Measurements from ENCODE around the gene NALCN. TPM values are rescaled to one million over a fixed set of nuclear protein-coding genes. Genes with fewer than 3 reads are reported as not detected.
"Not testable (repeated sequence)": the region's sequence is repeated elsewhere in the genome, so short reads cannot be mapped to it uniquely, and the experiment has no call there.

The NALCN gene
- total RNA-seq, 2 donors from 2014 or later: 0.11 TPM; not detected in 1

- no peak overlapping the region for H3K9ac ChIP-seq (ENCODE audit: extremely low read depth, low read length, poor library complexity, severe bottlenecking)
- Mint-ChIP-seq H3K4me1 (no peaks in the 10 kb centered on the region), H3K9me3 (no peaks in the 10 kb centered on the region), H3K36me3 (ENCODE audit: low read depth) (no peaks in the 10 kb centered on the region), H3K4me3 (no peak overlapping the region), H3K27ac (no peak overlapping the region), H3K27me3 (ENCODE audit: insufficient read depth) (no peaks in the 10 kb centered on the region)
- no peaks in the 10 kb centered on the region for H3K36me3 ChIP-seq (ENCODE audit: control insufficient read depth, insufficient read depth, low read length)
- no peaks in the 10 kb centered on the region for H3K9me3 ChIP-seq (ENCODE audit: control insufficient read depth, low read length)
- no peaks in the 10 kb centered on the region for H3K27me3 ChIP-seq (ENCODE audit: control insufficient read depth, insufficient read depth, low read length, poor library complexity, severe bottlenecking)
- peak overlapping the region; percentile 58 for H3K27ac ChIP-seq (ENCODE audit: low read depth, low read length)
- 86 to 100% methylated on average over 1 to 3 of the region's 3 CpGs for WGBS, 2 experiments (ENCODE audit: insufficient coverage in 1 of 2, insufficient read length in 1 of 2)
- H3K4me3 ChIP-seq (ENCODE audit: low read length): no peak overlapping the region
- DNase-seq: no peak
- TF ChIP-seq, protein P1, sequence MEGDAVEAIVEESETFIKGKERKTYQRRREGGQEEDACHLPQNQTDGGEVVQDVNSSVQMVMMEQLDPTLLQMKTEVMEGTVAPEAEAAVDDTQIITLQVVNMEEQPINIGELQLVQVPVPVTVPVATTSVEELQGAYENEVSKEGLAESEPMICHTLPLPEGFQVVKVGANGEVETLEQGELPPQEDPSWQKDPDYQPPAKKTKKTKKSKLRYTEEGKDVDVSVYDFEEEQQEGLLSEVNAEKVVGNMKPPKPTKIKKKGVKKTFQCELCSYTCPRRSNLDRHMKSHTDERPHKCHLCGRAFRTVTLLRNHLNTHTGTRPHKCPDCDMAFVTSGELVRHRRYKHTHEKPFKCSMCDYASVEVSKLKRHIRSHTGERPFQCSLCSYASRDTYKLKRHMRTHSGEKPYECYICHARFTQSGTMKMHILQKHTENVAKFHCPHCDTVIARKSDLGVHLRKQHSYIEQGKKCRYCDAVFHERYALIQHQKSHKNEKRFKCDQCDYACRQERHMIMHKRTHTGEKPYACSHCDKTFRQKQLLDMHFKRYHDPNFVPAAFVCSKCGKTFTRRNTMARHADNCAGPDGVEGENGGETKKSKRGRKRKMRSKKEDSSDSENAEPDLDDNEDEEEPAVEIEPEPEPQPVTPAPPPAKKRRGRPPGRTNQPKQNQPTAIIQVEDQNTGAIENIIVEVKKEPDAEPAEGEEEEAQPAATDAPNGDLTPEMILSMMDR (conservative IDR thresholded peaks at IDR 0.05): no peak
- no peaks in the 10 kb centered on the region for H3K4me1 ChIP-seq (ENCODE audit: control insufficient read depth, insufficient read depth, low read length)
These were observed 90.9 kb downstream of the NALCN start for GRCh38 chr13:101325423-101325822.

DNA sequence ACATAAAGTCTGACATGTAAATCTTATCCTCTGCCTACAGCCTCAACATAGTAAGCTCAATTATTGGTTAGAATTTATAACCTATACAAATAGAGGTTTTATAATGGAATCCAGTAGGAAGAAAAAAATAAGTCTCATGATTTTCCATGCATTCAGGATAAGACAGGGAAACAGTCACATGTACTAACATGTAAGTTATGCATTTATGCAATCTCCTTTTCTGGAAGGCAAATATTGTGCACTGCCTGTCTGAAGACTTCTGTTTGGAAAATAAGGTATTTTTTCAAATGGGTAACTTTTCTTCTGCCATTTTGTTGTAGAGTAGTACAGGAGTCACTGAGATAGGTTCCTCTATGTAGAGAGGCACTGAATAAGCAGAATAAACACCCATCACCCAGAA, 92.7 kb downstream of the NALCN start:
- Mint-ChIP-seq H3K4me3 (no peak overlapping the region), H3K9me3 (no peaks in the 10 kb centered on the region), H3K4me1 (no peaks in the 10 kb centered on the region), H3K27me3 (ENCODE audit: insufficient read depth) (no peaks in the 10 kb centered on the region), H3K27ac (no peak overlapping the region), H3K36me3 (ENCODE audit: low read depth) (no peaks in the 10 kb centered on the region)
- H3K4me1 ChIP-seq (ENCODE audit: control insufficient read depth, insufficient read depth, low read length): no peaks in the 10 kb centered on the region
- TF ChIP-seq, protein P1 (conservative IDR thresholded peaks at IDR 0.05): no peak
- H3K4me3 ChIP-seq (ENCODE audit: low read length): no peak overlapping the region
- no peak for DNase-seq
- no peaks in the 10 kb centered on the region for H3K36me3 ChIP-seq (ENCODE audit: control insufficient read depth, insufficient read depth, low read length)
- no peaks in the 10 kb centered on the region for H3K27me3 ChIP-seq (ENCODE audit: control insufficient read depth, insufficient read depth, low read length, poor library complexity, severe bottlenecking)
- H3K9ac ChIP-seq (ENCODE audit: extremely low read depth, low read length, poor library complexity, severe bottlenecking): no peak overlapping the region
- no peak overlapping the region for H3K27ac ChIP-seq (ENCODE audit: low read depth, low read length)
- H3K9me3 ChIP-seq (ENCODE audit: control insufficient read depth, low read length): no peaks in the 10 kb centered on the region

GRCh38 chr13:101317986-101318523, 98.3 kb downstream of the NALCN start:
- Histone ChIP-seq H3K36me3 (ENCODE audit: control insufficient read depth, insufficient read depth, low read length) (no peaks in the 10 kb centered on the region), H3K9ac (ENCODE audit: extremely low read depth, low read length, poor library complexity, severe bottlenecking) (no peak overlapping the region), H3K27me3 (ENCODE audit: control insufficient read depth, insufficient read depth, low read length, poor library complexity, severe bottlenecking) (no peaks in the 10 kb centered on the region), H3K27ac (ENCODE audit: low read depth, low read length) (no peak overlapping the region), H3K4me1 (ENCODE audit: control insufficient read depth, insufficient read depth, low read length) (no peaks in the 10 kb centered on the region), H3K4me3 (ENCODE audit: low read length) (no peak overlapping the region), H3K9me3 (ENCODE audit: control insufficient read depth, low read length) (no peaks in the 10 kb centered on the region)
- WGBS, 2 experiments (ENCODE audit: insufficient coverage in 1 of 2, insufficient read length in 1 of 2): 96 to 100% methylated on average over 7 to 10 of the region's 10 CpGs
- no peaks in the 10 kb centered on the region for H3K4me1 Mint-ChIP-seq
- no peaks in the 10 kb centered on the region for H3K27me3 Mint-ChIP-seq (ENCODE audit: insufficient read depth)
- no peaks in the 10 kb centered on the region for H3K9me3 Mint-ChIP-seq
- no peak overlapping the region for H3K4me3 Mint-ChIP-seq
- no peak overlapping the region for H3K27ac Mint-ChIP-seq
- DNase-seq: no peak
- H3K36me3 Mint-ChIP-seq (ENCODE audit: low read depth): no peaks in the 10 kb centered on the region
- TF ChIP-seq, protein P1 (conservative IDR thresholded peaks at IDR 0.05): no peak

DNA sequence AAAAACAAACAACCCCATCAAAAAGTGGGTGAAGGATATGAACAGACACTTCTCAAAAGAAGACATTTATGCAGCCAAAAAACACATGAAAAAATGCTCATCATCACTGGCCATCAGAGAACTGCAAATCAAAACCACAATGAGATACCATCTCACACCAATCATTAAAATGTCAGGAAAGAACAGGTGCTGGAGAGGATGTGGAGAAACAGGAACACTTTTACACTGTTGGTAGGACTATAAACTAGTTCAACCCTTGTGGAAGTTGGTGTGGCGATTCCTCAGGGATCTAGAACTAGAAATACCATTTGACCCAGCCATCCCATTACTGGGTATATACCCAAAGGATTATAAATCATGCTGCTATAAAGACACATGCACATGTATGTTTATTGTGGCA, 102.8 kb downstream of the NALCN start:
- not testable (repeated sequence) for DNase-seq; H3K36me3 ChIP-seq (ENCODE audit: control insufficient read depth, insufficient read depth, low read length); H3K27ac Mint-ChIP-seq; H3K4me3 ChIP-seq (ENCODE audit: low read length); H3K4me1 ChIP-seq (ENCODE audit: control insufficient read depth, insufficient read depth, low read length); H3K27me3 ChIP-seq (ENCODE audit: control insufficient read depth, insufficient read depth, low read length, poor library complexity, severe bottlenecking); H3K4me3 Mint-ChIP-seq; H3K4me1 Mint-ChIP-seq; H3K9me3 ChIP-seq (ENCODE audit: control insufficient read depth, low read length); H3K9ac ChIP-seq (ENCODE audit: extremely low read depth, low read length, poor library complexity, severe bottlenecking); H3K36me3 Mint-ChIP-seq (ENCODE audit: low read depth); H3K27me3 Mint-ChIP-seq (ENCODE audit: insufficient read depth); H3K27ac ChIP-seq (ENCODE audit: low read depth, low read length); H3K9me3 Mint-ChIP-seq
- WGBS, 2 experiments (ENCODE audit: insufficient coverage in 1 of 2, insufficient read length in 1 of 2): no CpG with 5 or more reads among the region's 1 CpG
